HUES6 (cell line): Measurements from ENCODE around the gene CNPY1.

Experiments used
- H3K27ac ChIP-seq: 2 replicates; pipeline ENCODE4 v1.7.0; 2013; ENCODE audit warnings: low read depth, mild to moderate bottlenecking, low read length, inconsistent platforms
- H3K27me3 ChIP-seq: 2 replicates; pipeline ENCODE4 v1.6.1; 2013; ENCODE audit warnings: low read length; ENCODE audit not compliant: control insufficient read depth, insufficient read depth
- H3K36me3 ChIP-seq: 2 replicates; pipeline ENCODE4 v1.6.1; 2013; ENCODE audit warnings: low read length; ENCODE audit not compliant: control insufficient read depth, insufficient read depth
- H3K4me1 ChIP-seq: 2 replicates; pipeline ENCODE4 v1.6.1; 2013; ENCODE audit warnings: low read length; ENCODE audit not compliant: control insufficient read depth, insufficient read depth
- H3K4me3 ChIP-seq: 2 replicates; pipeline ENCODE4 v1.5.1; 2013; ENCODE audit warnings: low read depth, low read length
- H3K9ac ChIP-seq: one replicate; pipeline ENCODE4 v1.6.1; 2013; ENCODE audit warnings: mild to moderate bottlenecking, low read length
- H3K9me3 ChIP-seq: 2 replicates; pipeline ENCODE4 v1.6.1; 2013; ENCODE audit warnings: low read depth, low read length; ENCODE audit not compliant: control insufficient read depth, insufficient read depth

The CNPY1 gene

GRCh38 chr7:155461631-155462030, 84.7 kb downstream of the CNPY1 start:
- Histone ChIP-seq H3K36me3 (no peaks in the 10 kb centered on the region), H3K9me3 (no peaks in the 10 kb centered on the region), H3K4me1 (peaks cover 20% of the 10 kb centered on the region), H3K27me3 (peaks cover 98% of the 10 kb centered on the region), H3K27ac (no peak overlapping the region), H3K9ac (no peak overlapping the region), H3K4me3 (no peak overlapping the region)

- peaks cover 18% of the 10 kb centered on the region for H3K4me1 ChIP-seq
- peaks cover 98% of the 10 kb centered on the region for H3K27me3 ChIP-seq
- no peak overlapping the region for H3K4me3 ChIP-seq
- H3K36me3 ChIP-seq: no peaks in the 10 kb centered on the region
- no peaks in the 10 kb centered on the region for H3K9me3 ChIP-seq
- H3K9ac ChIP-seq: no peak overlapping the region
- H3K27ac ChIP-seq: no peak overlapping the region
Measured at GRCh38 chr7:155460926-155461613, 85.3 kb downstream of the CNPY1 start.

GRCh38 chr7:155459700-155460461, 86.5 kb downstream of the CNPY1 start:
- H3K4me1 ChIP-seq: peaks cover 17% of the 10 kb centered on the region; the same call in 1 of the 2 replicates
- no peaks in the 10 kb centered on the region for H3K36me3 ChIP-seq
- peak overlapping the region; percentile 33; the same call in 1 of the 2 replicates for H3K4me3 ChIP-seq
- no peak overlapping the region for H3K27ac ChIP-seq
- H3K9me3 ChIP-seq: no peaks in the 10 kb centered on the region
- H3K27me3 ChIP-seq: peaks cover 98% of the 10 kb centered on the region
- no peak overlapping the region for H3K9ac ChIP-seq

- no peak overlapping the region for H3K9ac ChIP-seq
- peaks cover 19% of the 10 kb centered on the region; the same call in 1 of the 2 replicates for H3K4me1 ChIP-seq
- H3K36me3 ChIP-seq: no peaks in the 10 kb centered on the region
- H3K27ac ChIP-seq: no peak overlapping the region
- peak overlapping the region; percentile 33; the same call in 1 of the 2 replicates for H3K4me3 ChIP-seq
- H3K9me3 ChIP-seq: no peaks in the 10 kb centered on the region
- peaks cover 98% of the 10 kb centered on the region for H3K27me3 ChIP-seq
Measured at GRCh38 chr7:155458878-155459699, 87.3 kb downstream of the CNPY1 start.

GRCh38 chr7:155458111-155458877, 88.1 kb downstream of the CNPY1 start, which contains the start of gene EN2:
Gene EN2, plus strand, starts transcription at chr7:155458129. Its CDS starts 249 bp downstream, at chr7:155458378.
- peak within 1 kb of the TSS; percentile 43 for H3K4me3 ChIP-seq
- H3K9ac ChIP-seq: no peak within 1 kb of the TSS
- H3K36me3 ChIP-seq: no peaks in the 10 kb centered on the region
- no peak within 1 kb of the TSS for H3K27ac ChIP-seq
- no peaks in the 10 kb centered on the region for H3K9me3 ChIP-seq
- peaks cover 20% of the 10 kb centered on the region; the same call in 1 of the 2 replicates for H3K4me1 ChIP-seq
- H3K27me3 ChIP-seq: peaks cover 98% of the 10 kb centered on the region

GRCh38 chr7:155457544-155458110, 88.7 kb downstream of the CNPY1 start:
- H3K9me3 ChIP-seq: no peaks in the 10 kb centered on the region
- peaks cover 20% of the 10 kb centered on the region; the same call in 1 of the 2 replicates for H3K4me1 ChIP-seq
- peak overlapping the region; percentile 43 for H3K4me3 ChIP-seq
- no peak overlapping the region for H3K27ac ChIP-seq
- no peaks in the 10 kb centered on the region for H3K36me3 ChIP-seq
- H3K9ac ChIP-seq: no peak overlapping the region
- H3K27me3 ChIP-seq: peaks cover 98% of the 10 kb centered on the region

GRCh38 chr7:155456738-155457543, 89.4 kb downstream of the CNPY1 start:
- peak overlapping the region; percentile 43 for H3K4me3 ChIP-seq
- H3K4me1 ChIP-seq: peaks cover 20% of the 10 kb centered on the region; the same call in 1 of the 2 replicates
- H3K27ac ChIP-seq: no peak overlapping the region
- H3K9me3 ChIP-seq: no peaks in the 10 kb centered on the region
- no peaks in the 10 kb centered on the region for H3K36me3 ChIP-seq
- no peak overlapping the region for H3K9ac ChIP-seq
- H3K27me3 ChIP-seq: peaks cover 98% of the 10 kb centered on the region

GRCh38 chr7:155455776-155456737, 90.3 kb downstream of the CNPY1 start:
- Histone ChIP-seq H3K27me3 (peaks cover 98% of the 10 kb centered on the region), H3K36me3 (no peaks in the 10 kb centered on the region), H3K27ac (no peak overlapping the region), H3K9ac (no peak overlapping the region), H3K4me1 (peaks cover 20% of the 10 kb centered on the region; the same call in 1 of the 2 replicates), H3K9me3 (no peaks in the 10 kb centered on the region), H3K4me3 (no peak overlapping the region)
